ENCODE data around the gene PRKCA. TPM values are rescaled to one million over a fixed set of nuclear protein-coding genes. Genes with fewer than 3 reads are reported as not detected.

The PRKCA gene
- total and polyA plus RNA-seq, 9 of the 15 experiments (the other 6 are each of a cell fraction or from before 2014, with no cell fraction given): 3.2 to 33.0 (median 17.8) TPM

DNA sequence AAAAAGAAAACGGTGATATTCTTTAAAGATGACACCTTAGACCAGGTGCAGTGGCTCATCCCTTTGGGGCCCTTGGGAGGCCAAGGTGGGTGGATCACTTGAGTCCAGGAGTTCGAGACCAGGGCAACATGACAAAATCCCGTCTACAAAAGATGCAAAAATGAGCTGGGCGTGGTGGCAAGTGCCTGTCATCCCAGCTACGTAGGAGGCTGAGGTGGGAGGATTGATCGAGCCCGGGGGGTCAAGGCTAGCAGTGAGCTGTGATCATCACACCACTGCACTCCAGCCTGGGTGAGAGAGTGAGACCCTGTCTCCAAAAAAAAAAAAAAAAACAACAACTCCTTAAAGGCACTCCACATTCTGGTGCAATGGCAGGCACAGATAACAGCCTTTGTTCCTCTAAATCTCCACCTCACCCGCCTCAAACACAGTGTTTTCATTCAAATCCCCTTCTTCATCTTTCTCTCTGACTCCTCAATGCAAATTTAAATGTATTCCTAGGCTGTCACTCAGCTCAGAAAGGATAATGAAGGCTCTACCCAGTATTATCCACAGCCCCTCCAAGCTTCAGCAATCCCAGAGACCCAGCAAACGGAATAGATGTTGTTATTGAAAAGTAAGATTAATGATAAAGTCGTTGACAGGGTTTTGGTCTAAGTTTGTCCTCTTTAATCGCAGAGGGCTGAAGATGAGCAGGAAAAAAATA is 476.3 kb downstream of the PRKCA start (continued):
- TF ChIP-seq CHCHD3 (CRISPR knock-in tag; IDR thresholded peaks at IDR 0.05): no peak
- TF ChIP-seq, protein P1, sequence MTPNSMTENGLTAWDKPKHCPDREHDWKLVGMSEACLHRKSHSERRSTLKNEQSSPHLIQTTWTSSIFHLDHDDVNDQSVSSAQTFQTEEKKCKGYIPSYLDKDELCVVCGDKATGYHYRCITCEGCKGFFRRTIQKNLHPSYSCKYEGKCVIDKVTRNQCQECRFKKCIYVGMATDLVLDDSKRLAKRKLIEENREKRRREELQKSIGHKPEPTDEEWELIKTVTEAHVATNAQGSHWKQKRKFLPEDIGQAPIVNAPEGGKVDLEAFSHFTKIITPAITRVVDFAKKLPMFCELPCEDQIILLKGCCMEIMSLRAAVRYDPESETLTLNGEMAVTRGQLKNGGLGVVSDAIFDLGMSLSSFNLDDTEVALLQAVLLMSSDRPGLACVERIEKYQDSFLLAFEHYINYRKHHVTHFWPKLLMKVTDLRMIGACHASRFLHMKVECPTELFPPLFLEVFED (CRISPR knock-in tag; conservative IDR thresholded peaks at IDR 0.05): no peak
- no peak for TF ChIP-seq DPF2 (IDR thresholded peaks at IDR 0.05)
- TF ChIP-seq FOXK2 (conservative IDR thresholded peaks at IDR 0.05 in 1 of 2, IDR thresholded peaks at IDR 0.05 in 1 of 2; ENCODE audit: low read depth in 2 of 2): no peak
- TF ChIP-seq, protein P2, sequence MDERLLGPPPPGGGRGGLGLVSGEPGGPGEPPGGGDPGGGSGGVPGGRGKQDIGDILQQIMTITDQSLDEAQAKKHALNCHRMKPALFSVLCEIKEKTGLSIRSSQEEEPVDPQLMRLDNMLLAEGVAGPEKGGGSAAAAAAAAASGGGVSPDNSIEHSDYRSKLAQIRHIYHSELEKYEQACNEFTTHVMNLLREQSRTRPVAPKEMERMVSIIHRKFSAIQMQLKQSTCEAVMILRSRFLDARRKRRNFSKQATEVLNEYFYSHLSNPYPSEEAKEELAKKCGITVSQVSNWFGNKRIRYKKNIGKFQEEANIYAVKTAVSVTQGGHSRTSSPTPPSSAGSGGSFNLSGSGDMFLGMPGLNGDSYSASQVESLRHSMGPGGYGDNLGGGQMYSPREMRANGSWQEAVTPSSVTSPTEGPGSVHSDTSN (CRISPR knock-in tag; IDR thresholded peaks at IDR 0.05; ENCODE audit: low read depth): no peak
- TF ChIP-seq, protein P2 (tag; conservative IDR thresholded peaks at IDR 0.05; ENCODE audit: low read depth): no peak
- no peak for TF ChIP-seq FOXA3 (CRISPR knock-in tag; conservative IDR thresholded peaks at IDR 0.05 in 1 of 2, IDR thresholded peaks at IDR 0.05 in 1 of 2)
- TF ChIP-seq TAF7 (tag; IDR thresholded peaks at IDR 0.05): no peak

Data from K562 (cell line).